Panc1 (cell line): ENCODE data around the gene NCK2. TPM values are rescaled to one million over a fixed set of nuclear protein-coding genes. Genes with fewer than 3 reads are reported as not detected.

Experiments used
- ATAC-seq: fragments of 200-7000 bp; cut with Tn5 transposase; 2 replicates; pipeline ENCODE4 v1.9.1; 2020; ENCODE audit warnings: mild to moderate bottlenecking, moderate library complexity
- BruUV-seq: library from RNA; stranded (reverse); fragments of 400-500 nt; replicated peaks from 2 replicates; lab custom pipeline; 2021; lab: Mats Ljungman, UMichigan
- CTCF ChIA-PET: fragments of 300-600 bp; sonication (Branson Sonifier 250); formaldehyde crosslinking; loops from one replicate; lab custom pipeline; 2022; ENCODE audit warnings: antibody characterized with exemption; lab: Charles Lee
- POLR2A ChIA-PET: fragments of 300-600 bp; sonication (Branson Sonifier 250); formaldehyde crosslinking; loops from one replicate; lab custom pipeline; 2022; ENCODE audit warnings: antibody characterized with exemption; lab: Charles Lee
- DNase-seq: peaks from one replicate; pipeline ENCODE4 v3.0.0-alpha.2; 2010; ENCODE audit warnings: low read depth, low spot score
- H3K27ac ChIP-seq: 2 replicates; pipeline ENCODE4 v1.5.1; 2011; ENCODE audit warnings: mild to moderate bottlenecking, low read length, inconsistent platforms
- H3K27me3 ChIP-seq: fragments of 200-500 bp; sonication (Bioruptor generic); 2 replicates; pipeline ENCODE4 v1.6.0; 2014; ENCODE audit warnings: low read length, inconsistent platforms; ENCODE audit not compliant: control insufficient read depth, insufficient read depth
- H3K36me3 ChIP-seq: fragments of 200-500 bp; sonication (Bioruptor generic); 2 replicates; pipeline ENCODE4 v1.5.1; 2014; ENCODE audit warnings: inconsistent platforms, mild to moderate bottlenecking, low read length, moderate library complexity; ENCODE audit not compliant: control insufficient read depth, insufficient read depth
- H3K4me1 ChIP-seq: 2 replicates; pipeline ENCODE4 v1.5.1; 2011; ENCODE audit warnings: inconsistent platforms, mild to moderate bottlenecking, low read length, moderate library complexity; ENCODE audit not compliant: control insufficient read depth, insufficient read depth
- H3K4me3 ChIP-seq, 2 experiments: 2 replicates each; pipeline ENCODE4 v1.5.1; 2011 to 2012; ENCODE audit warnings: low read depth in 2 of 2, low read length in 2 of 2, mild to moderate bottlenecking in 2 of 2, inconsistent platforms in 1 of 2, moderate library complexity in 1 of 2
- H3K9me3 ChIP-seq: fragments of 200-500 bp; sonication (Bioruptor generic); 2 replicates; pipeline ENCODE4 v1.5.1; 2014; ENCODE audit warnings: low read depth, mild to moderate bottlenecking, inconsistent platforms, low read length, moderate library complexity; ENCODE audit not compliant: control insufficient read depth, insufficient read depth
- CTCF ChIP-seq: fragments of 450-650 bp; IDR thresholded peaks from 2 replicates; pipeline ENCODE4 v1.5.1; 2017; ENCODE audit warnings: mild to moderate bottlenecking
- POLR2AphosphoS5 ChIP-seq: IDR thresholded peaks from 2 replicates; pipeline ENCODE4 v1.6.1; 2012; ENCODE audit warnings: mild to moderate bottlenecking, low read depth, low read length, moderate library complexity
- REST ChIP-seq, 2 experiments: IDR thresholded peaks; 2 replicates each; pipeline ENCODE4 v1.6.1; 2011 to 2012; ENCODE audit warnings: low read depth in 2 of 2, control low read depth in 1 of 2, low read length in 1 of 2, mild to moderate bottlenecking in 1 of 2, moderate library complexity in 1 of 2; ENCODE audit not compliant: insufficient read depth in 1 of 2
- SIN3A ChIP-seq: IDR thresholded peaks from 2 replicates; pipeline ENCODE4 v1.6.1; 2012; ENCODE audit warnings: low read depth, mild to moderate bottlenecking, low read length, moderate library complexity, borderline replicate concordance; ENCODE audit not compliant: insufficient read depth
- TCF7L2 ChIP-seq: IDR thresholded peaks from 2 replicates; pipeline ENCODE4 v1.6.1; 2011; ENCODE audit warnings: mild to moderate bottlenecking, low read depth, low read length, inconsistent platforms
- in situ Hi-C: cut with HindIII; loops from 2 replicates; pipeline ENCODE4 v1.10.0; 2016; ENCODE audit warnings: low sequenced_read_pairs, low pct_unique_long_range_greater_than_20kb
- intact Hi-C: fragments of 100-400 bp; cut with micrococcal nuclease; formaldehyde crosslinking; loops from one replicate; pipeline ENCODE4 v1.10.0; 2022; ENCODE audit not compliant: unreplicated experiment
- total RNA-seq: library from RNA; stranded (reverse); gene quantifications from one replicate; pipeline ENCODE4 v1.2.1, GENCODE V29; 2021; ENCODE audit not compliant: unreplicated experiment

Gene NCK2
- total RNA-seq, 1 experiment from 2014 or later = 60.7 TPM

- in situ Hi-C loops (no loop called here), intact Hi-C loops (no loop called here)
- H3K9me3 ChIP-seq = no peaks in the 10 kb centered on the region
- CTCF ChIA-PET = no interaction called here
- H3K36me3 ChIP-seq = no peaks in the 10 kb centered on the region
- DNase-seq = no peak
- TF ChIP-seq POLR2AphosphoS5 (no peak), TCF7L2 (no peak), SIN3A (no peak), REST (IDR thresholded peaks at IDR 0.05; ENCODE audit: insufficient read depth in 1 of 2, low read depth in 2 of 2, low read length in 1 of 2) (no peak), CTCF (no peak)
- H3K4me3 ChIP-seq = no peak overlapping the region
- BruUV-seq = no TSS peak
- H3K4me1 ChIP-seq = no peaks in the 10 kb centered on the region
- no peaks in the 10 kb centered on the region for H3K27me3 ChIP-seq
- POLR2A ChIA-PET = no interaction called here
- H3K27ac ChIP-seq = no peak overlapping the region
- ATAC-seq = no peak
Observed at GRCh38 chr2:105809097-105809473, 64.4 kb downstream of the NCK2 start.

- no peak overlapping the region for H3K27ac ChIP-seq
- no peak for DNase-seq
- in situ Hi-C loops = no loop called here
- no peaks in the 10 kb centered on the region for H3K36me3 ChIP-seq
- H3K4me3 ChIP-seq = no peak overlapping the region
- H3K9me3 ChIP-seq = no peaks in the 10 kb centered on the region
- intact Hi-C loops = no loop called here
- TF ChIP-seq POLR2AphosphoS5 (no peak), REST (IDR thresholded peaks at IDR 0.05; ENCODE audit: insufficient read depth in 1 of 2, low read depth in 2 of 2, low read length in 1 of 2) (no peak), SIN3A (no peak), TCF7L2 (no peak), CTCF (no peak)
- POLR2A ChIA-PET = no interaction called here
- no peaks in the 10 kb centered on the region for H3K27me3 ChIP-seq
- CTCF ChIA-PET = no interaction called here
- H3K4me1 ChIP-seq = no peaks in the 10 kb centered on the region
- no TSS peak for BruUV-seq
- no peak for ATAC-seq
Observed at GRCh38 chr2:105809723-105810122, 65.0 kb downstream of the NCK2 start.
